RWPE1 (cell line): ENCODE measurements around the gene C14orf180.
"Not testable (repeated sequence)": the region's sequence is repeated elsewhere in the genome, so short reads cannot be mapped to it uniquely, and the experiment has no call there.

Source experiments
- CTCF ChIA-PET: fragments of 350-600 bp; sonication (Branson Sonifier 250); formaldehyde crosslinking; extraction: SDS; loops from one replicate; lab custom pipeline; 2021; lab: Yijun Ruan, JAX
- POLR2A ChIA-PET: fragments of 400-600 bp; formaldehyde crosslinking; extraction: SDS; loops from one replicate; lab custom pipeline; 2020; ENCODE audit warnings: antibody characterized with exemption; ENCODE audit not compliant: low non-redundant PET; lab: Yijun Ruan, JAX
- DNase-seq: peaks from one replicate; pipeline ENCODE4 v3.0.0; 2012; ENCODE audit warnings: low spot score
- H3K27ac ChIP-seq: fragments of 450-650 bp; 2 replicates; pipeline ENCODE4 v1.5.1; 2017
- CTCF ChIP-seq: fragments of 450-650 bp; conservative IDR thresholded peaks from 2 replicates; pipeline ENCODE4 v1.5.1; 2017; ENCODE audit warnings: low read depth, mild to moderate bottlenecking

Gene C14orf180

GRCh38 chr14:104634886-104635570 is 55.5 kb downstream of the C14orf180 start:
- ChIA-PET CTCF (no interaction called here), POLR2A (no interaction called here)
- no peak for TF ChIP-seq CTCF
- no peak for DNase-seq
- H3K27ac ChIP-seq, result no peak overlapping the region

- ChIA-PET CTCF (no interaction called here), POLR2A (no interaction called here)
- H3K27ac ChIP-seq, result no peak overlapping the region
- DNase-seq, result no peak
- TF ChIP-seq CTCF, result no peak
Observed at GRCh38 chr14:104635717-104636116, 56.2 kb downstream of the C14orf180 start.

GRCh38 chr14:104636131-104636530 is 56.6 kb downstream of the C14orf180 start:
- no peak overlapping the region for H3K27ac ChIP-seq
- no peak for TF ChIP-seq CTCF
- CTCF ChIA-PET, result interaction anchor here (0.6 kb wide), 1 partner anchor 563 kb away, joined by 4 read pairs; no protein-coding TSS in a partner anchor
- DNase-seq, result no peak
- POLR2A ChIA-PET, result no interaction called here

- POLR2A ChIA-PET, H3K27ac ChIP-seq, DNase-seq: not testable (repeated sequence)
- CTCF ChIA-PET, result interaction anchor here (0.6 to 0.7 kb wide), 2 partner anchors 540 to 564 kb away, joined by 3 to 4 read pairs; no protein-coding TSS in a partner anchor
Observed at GRCh38 chr14:104636846-104637545, 57.4 kb downstream of the C14orf180 start.

GRCh38 chr14:104637546-104638003 is 58.0 kb downstream of the C14orf180 start:
- TF ChIP-seq CTCF, result no peak
- CTCF ChIA-PET, result interaction anchor here (0.7 kb wide), 1 partner anchor 541 kb away, joined by 3 read pairs; no protein-coding TSS in a partner anchor
- POLR2A ChIA-PET, result no interaction called here
- no peak overlapping the region for H3K27ac ChIP-seq
- DNase-seq, result no peak

- H3K27ac ChIP-seq, result no peak overlapping the region
- POLR2A ChIA-PET, result no interaction called here
- CTCF ChIA-PET, result no interaction called here
- DNase-seq, result no peak
- TF ChIP-seq CTCF, result no peak
Observed at GRCh38 chr14:104638190-104638589, 58.6 kb downstream of the C14orf180 start.
